ENCODE data around the gene MYZAP. TPM values are rescaled to one million over a fixed set of nuclear protein-coding genes. Genes with fewer than 3 reads are reported as not detected.

Gene MYZAP
- total RNA-seq, 1 experiment from 2014 or later, result 0.68 TPM

GRCh38 chr15:57655053-57655452 lies 63.3 kb downstream of the MYZAP start:
- Mint-ChIP-seq H3K27me3 (ENCODE audit: low read depth) (no peaks in the 10 kb centered on the region), H3K4me3 (no peak overlapping the region), H3K4me1 (no peaks in the 10 kb centered on the region), H3K36me3 (no peaks in the 10 kb centered on the region), H3K9me3 (no peaks in the 10 kb centered on the region), H3K27ac (no peak overlapping the region)
- ATAC-seq, result no peak
- POLR2A ChIA-PET, result interaction anchor here (0.6 to 1.2 kb wide), 2 partner anchors 10 to 51 kb away, joined by 3 to 4 read pairs; partner anchors contain the start of gene POLR2M
- CTCF ChIA-PET, result interaction anchor here (0.6 to 2.0 kb wide), 4 partner anchors 23 to 113 kb away, joined by 3 to 5 read pairs (median 3); no protein-coding TSS in a partner anchor
- no peak for DNase-seq (ENCODE audit: low spot score)
- TF ChIP-seq ZNF219 (CRISPR knock-in tag; IDR thresholded peaks at IDR 0.05; ENCODE audit: borderline replicate concordance) (no peak), NR2C2 (CRISPR knock-in tag; IDR thresholded peaks at IDR 0.05) (no peak), IRF2 (CRISPR knock-in tag; IDR thresholded peaks at IDR 0.05; ENCODE audit: borderline replicate concordance, low read depth) (no peak), ELF4 (CRISPR knock-in tag; IDR thresholded peaks at IDR 0.05; ENCODE audit: low read depth) (no peak), FOXK1 (CRISPR knock-in tag; IDR thresholded peaks at IDR 0.05) (no peak), PRDM15 (CRISPR knock-in tag; IDR thresholded peaks at IDR 0.05) (no peak), ZNF121 (CRISPR knock-in tag; IDR thresholded peaks at IDR 0.05) (no peak), HMGXB4 (CRISPR knock-in tag; IDR thresholded peaks at IDR 0.05) (no peak), CREB1 (CRISPR knock-in tag; IDR thresholded peaks at IDR 0.05) (no peak), USF1 (CRISPR knock-in tag; IDR thresholded peaks at IDR 0.05) (no peak), ZNF396 (CRISPR knock-in tag; IDR thresholded peaks at IDR 0.05; ENCODE audit: borderline replicate concordance) (no peak), MYBL2 (CRISPR knock-in tag; IDR thresholded peaks at IDR 0.05) (no peak), ZNF425 (CRISPR knock-in tag; conservative IDR thresholded peaks at IDR 0.05) (no peak)

- ChIA-PET CTCF (interaction anchor here (0.6 to 2.1 kb wide), 8 partner anchors 9 to 114 kb away, joined by 3 to 13 read pairs (median 4); no protein-coding TSS in a partner anchor), POLR2A (no interaction called here)
- ATAC-seq (no peak), DNase-seq (ENCODE audit: low spot score) (no peak)
- H3K27ac Mint-ChIP-seq, result no peak overlapping the region
- H3K9me3 Mint-ChIP-seq, result no peaks in the 10 kb centered on the region
- H3K27me3 Mint-ChIP-seq (ENCODE audit: low read depth), result no peaks in the 10 kb centered on the region
- no peaks in the 10 kb centered on the region for H3K4me1 Mint-ChIP-seq
- TF ChIP-seq SMAD4 (CRISPR knock-in tag; IDR thresholded peaks at IDR 0.05), result no peak
- TF ChIP-seq CREM (CRISPR knock-in tag; IDR thresholded peaks at IDR 0.05), result no peak
- TF ChIP-seq MXD4 (CRISPR knock-in tag; IDR thresholded peaks at IDR 0.05; ENCODE audit: borderline replicate concordance), result no peak
- no peak for TF ChIP-seq ZNF317 (CRISPR knock-in tag; IDR thresholded peaks at IDR 0.05; ENCODE audit: borderline replicate concordance, low read depth)
- no peak for TF ChIP-seq ATF6 (CRISPR knock-in tag; IDR thresholded peaks at IDR 0.05)
- no peak for TF ChIP-seq FOXK1 (CRISPR knock-in tag; IDR thresholded peaks at IDR 0.05)
- TF ChIP-seq ZBTB43 (CRISPR knock-in tag; IDR thresholded peaks at IDR 0.05), result no peak
- TF ChIP-seq MAX (CRISPR knock-in tag; IDR thresholded peaks at IDR 0.05), result no peak
- TF ChIP-seq KAT7 (CRISPR knock-in tag; IDR thresholded peaks at IDR 0.05; ENCODE audit: borderline replicate concordance), result no peak
- H3K4me3 Mint-ChIP-seq, result no peak overlapping the region
- no peaks in the 10 kb centered on the region for H3K36me3 Mint-ChIP-seq
Observed at GRCh38 chr15:57655809-57656208, 64.1 kb downstream of the MYZAP start.
